IPS-20b (cell line): ENCODE data around the gene PLXNA1.

Experiments used
- H3K27ac ChIP-seq: one replicate; pipeline ENCODE4 v1.5.1; 2013; ENCODE audit warnings: low read length
- H3K27me3 ChIP-seq: 2 replicates; pipeline ENCODE4 v1.6.1; 2013; ENCODE audit warnings: mild to moderate bottlenecking, low read length, inconsistent platforms; ENCODE audit not compliant: insufficient read depth
- H3K36me3 ChIP-seq: 2 replicates; pipeline ENCODE4 v1.6.1; 2013; ENCODE audit warnings: low read depth, mild to moderate bottlenecking, inconsistent platforms, low read length, moderate library complexity; ENCODE audit not compliant: insufficient read depth
- H3K4me1 ChIP-seq: 2 replicates; pipeline ENCODE4 v1.6.1; 2013; ENCODE audit warnings: mild to moderate bottlenecking, control low read depth, inconsistent platforms, low read length, moderate library complexity; ENCODE audit not compliant: insufficient read depth
- H3K4me3 ChIP-seq: 2 replicates; pipeline ENCODE4 v1.5.1; 2013; ENCODE audit warnings: mild to moderate bottlenecking, low read length, inconsistent platforms
- H3K9ac ChIP-seq: 2 replicates; pipeline ENCODE4 v1.6.1; 2013; ENCODE audit warnings: low read depth, mild to moderate bottlenecking, inconsistent platforms, low read length, moderate library complexity
- H3K9me3 ChIP-seq: 2 replicates; pipeline ENCODE4 v1.6.1; 2013; ENCODE audit warnings: mild to moderate bottlenecking, low read depth, low read length, inconsistent platforms; ENCODE audit not compliant: insufficient read depth

Gene PLXNA1

GRCh38 chr3:126972866-126973265, 10.0 kb upstream of the PLXNA1 start:
- no peak overlapping the region for H3K27ac ChIP-seq
- no peak overlapping the region for H3K4me3 ChIP-seq
- peaks cover 18% of the 10 kb centered on the region for H3K9me3 ChIP-seq
- H3K27me3 ChIP-seq: no peaks in the 10 kb centered on the region
- H3K9ac ChIP-seq: no peak overlapping the region
- no peaks in the 10 kb centered on the region for H3K36me3 ChIP-seq
- no peaks in the 10 kb centered on the region; the same call in 1 of the 2 replicates for H3K4me1 ChIP-seq

- H3K36me3 ChIP-seq: no peaks in the 10 kb centered on the region
- peaks cover 18% of the 10 kb centered on the region for H3K9me3 ChIP-seq
- H3K27me3 ChIP-seq: no peaks in the 10 kb centered on the region
- H3K9ac ChIP-seq: no peak overlapping the region
- no peak overlapping the region for H3K4me3 ChIP-seq
- H3K27ac ChIP-seq: no peak overlapping the region
- no peaks in the 10 kb centered on the region; the same call in 1 of the 2 replicates for H3K4me1 ChIP-seq
These were observed 9.1 kb upstream of the PLXNA1 start for GRCh38 chr3:126973814-126974213.

GRCh38 chr3:126974756-126975155, 8.2 kb upstream of the PLXNA1 start:
- H3K4me1 ChIP-seq: no peaks in the 10 kb centered on the region; the same call in 1 of the 2 replicates
- no peak overlapping the region for H3K9ac ChIP-seq
- H3K9me3 ChIP-seq: peaks cover 18% of the 10 kb centered on the region
- no peak overlapping the region for H3K4me3 ChIP-seq
- H3K36me3 ChIP-seq: no peaks in the 10 kb centered on the region
- no peak overlapping the region for H3K27ac ChIP-seq
- H3K27me3 ChIP-seq: 0 out of 2 replicates have a peak, but pooled peaks cover 1% of the 10 kb centered on the region

- Histone ChIP-seq H3K27ac (no peak overlapping the region), H3K36me3 (no peaks in the 10 kb centered on the region), H3K9me3 (peaks cover 18% of the 10 kb centered on the region), H3K4me3 (no peak overlapping the region), H3K9ac (no peak overlapping the region), H3K27me3 (peaks cover 22% of the 10 kb centered on the region), H3K4me1 (no peaks in the 10 kb centered on the region)
These were observed 6.0 kb upstream of the PLXNA1 start for GRCh38 chr3:126976906-126977305.

GRCh38 chr3:126977821-126978220, 5.1 kb upstream of the PLXNA1 start:
- peaks cover 18% of the 10 kb centered on the region for H3K9me3 ChIP-seq
- no peak overlapping the region for H3K9ac ChIP-seq
- H3K27me3 ChIP-seq: peaks cover 25% of the 10 kb centered on the region
- H3K4me3 ChIP-seq: no peak overlapping the region
- H3K36me3 ChIP-seq: no peaks in the 10 kb centered on the region
- no peak overlapping the region for H3K27ac ChIP-seq
- no peaks in the 10 kb centered on the region for H3K4me1 ChIP-seq

- Histone ChIP-seq H3K9me3 (peaks cover 18% of the 10 kb centered on the region), H3K36me3 (no peaks in the 10 kb centered on the region), H3K27ac (no peak overlapping the region), H3K4me3 (no peak overlapping the region), H3K4me1 (no peaks in the 10 kb centered on the region), H3K27me3 (peaks cover 25% of the 10 kb centered on the region), H3K9ac (no peak overlapping the region)
These were observed 4.6 kb upstream of the PLXNA1 start for GRCh38 chr3:126978291-126978690.

GRCh38 chr3:126979046-126979628, 3.8 kb upstream of the PLXNA1 start:
- H3K9ac ChIP-seq: no peak overlapping the region
- H3K27me3 ChIP-seq: peaks cover 25% of the 10 kb centered on the region

GRCh38 chr3:126980266-126980811, 2.6 kb upstream of the PLXNA1 start:
- no peak overlapping the region for H3K27ac ChIP-seq
- peaks cover 2% of the 10 kb centered on the region; the same call in 1 of the 2 replicates for H3K9me3 ChIP-seq
- peaks cover 3% of the 10 kb centered on the region; the same call in 1 of the 2 replicates for H3K4me1 ChIP-seq
- H3K4me3 ChIP-seq: no peak overlapping the region
- H3K9ac ChIP-seq: no peak overlapping the region
- peaks cover 25% of the 10 kb centered on the region for H3K27me3 ChIP-seq
- no peaks in the 10 kb centered on the region for H3K36me3 ChIP-seq

More at GRCh38 chr3:126979046-126979628, 3.8 kb upstream of the PLXNA1 start:
- H3K36me3 ChIP-seq: no peaks in the 10 kb centered on the region
- no peaks in the 10 kb centered on the region for H3K4me1 ChIP-seq
- peaks cover 14% of the 10 kb centered on the region for H3K9me3 ChIP-seq
- no peak overlapping the region for H3K27ac ChIP-seq
- H3K4me3 ChIP-seq: no peak overlapping the region

GRCh38 chr3:126982126-126982470, 817 bp upstream of the PLXNA1 start:
- Histone ChIP-seq H3K4me3 (peak overlapping the region; percentile 62; the same call in 1 of the 2 replicates), H3K4me1 (peaks cover 3% of the 10 kb centered on the region; the same call in 1 of the 2 replicates), H3K9me3 (no peaks in the 10 kb centered on the region), H3K9ac (peak overlapping the region; percentile 39; the same call in 1 of the 2 replicates), H3K27me3 (peaks cover 25% of the 10 kb centered on the region), H3K27ac (no peak overlapping the region), H3K36me3 (no peaks in the 10 kb centered on the region)

- H3K27ac ChIP-seq: no peak overlapping the region
- H3K4me1 ChIP-seq: peaks cover 3% of the 10 kb centered on the region; the same call in 1 of the 2 replicates
- H3K9ac ChIP-seq: no peak overlapping the region
- no peaks in the 10 kb centered on the region for H3K9me3 ChIP-seq
- peaks cover 25% of the 10 kb centered on the region for H3K27me3 ChIP-seq
- H3K4me3 ChIP-seq: peak overlapping the region; percentile 64; the same call in 1 of the 2 replicates
- no peaks in the 10 kb centered on the region for H3K36me3 ChIP-seq
These were observed 349 bp downstream of the PLXNA1 start for GRCh38 chr3:126983276-126983652.

- Histone ChIP-seq H3K27ac (no peak overlapping the region), H3K4me1 (peaks cover 3% of the 10 kb centered on the region; the same call in 1 of the 2 replicates), H3K9me3 (no peaks in the 10 kb centered on the region), H3K36me3 (peaks cover 1% of the 10 kb centered on the region; the same call in 1 of the 2 replicates), H3K4me3 (peak overlapping the region; percentile 64), H3K27me3 (peaks cover 25% of the 10 kb centered on the region), H3K9ac (peak overlapping the region; percentile 53; the same call in 1 of the 2 replicates)
These were observed 907 bp downstream of the PLXNA1 start for GRCh38 chr3:126983653-126984390.
